Keratinocyte (primary cell): ENCODE results near the gene CGNL1.

Experiments
- EZH2 ChIP-seq: IDR thresholded peaks from one replicate; pipeline ENCODE4 v1.6.1; 2012; ENCODE audit warnings: inconsistent platforms, mild to moderate bottlenecking, low read length, moderate library complexity
- TF ChIP-seq, protein P1 (sequence below), 3 experiments: IDR thresholded peaks in 1 of 3; conservative IDR thresholded peaks in 1 of 3; optimal IDR thresholded peaks in 1 of 3; 2 replicates in 2 of 3; 3 replicates in 1 of 3; pipeline versions ENCODE3 to v1.5.1; 2011; ENCODE audit warnings: low read length in 3 of 3, mild to moderate bottlenecking in 3 of 3, moderate library complexity in 2 of 3, control low read depth in 1 of 3, inconsistent platforms in 1 of 3; ENCODE audit not compliant: insufficient read depth in 2 of 3; ENCODE audit errors: extremely low read depth in 1 of 3

- TF ChIP-seq, protein P1, sequence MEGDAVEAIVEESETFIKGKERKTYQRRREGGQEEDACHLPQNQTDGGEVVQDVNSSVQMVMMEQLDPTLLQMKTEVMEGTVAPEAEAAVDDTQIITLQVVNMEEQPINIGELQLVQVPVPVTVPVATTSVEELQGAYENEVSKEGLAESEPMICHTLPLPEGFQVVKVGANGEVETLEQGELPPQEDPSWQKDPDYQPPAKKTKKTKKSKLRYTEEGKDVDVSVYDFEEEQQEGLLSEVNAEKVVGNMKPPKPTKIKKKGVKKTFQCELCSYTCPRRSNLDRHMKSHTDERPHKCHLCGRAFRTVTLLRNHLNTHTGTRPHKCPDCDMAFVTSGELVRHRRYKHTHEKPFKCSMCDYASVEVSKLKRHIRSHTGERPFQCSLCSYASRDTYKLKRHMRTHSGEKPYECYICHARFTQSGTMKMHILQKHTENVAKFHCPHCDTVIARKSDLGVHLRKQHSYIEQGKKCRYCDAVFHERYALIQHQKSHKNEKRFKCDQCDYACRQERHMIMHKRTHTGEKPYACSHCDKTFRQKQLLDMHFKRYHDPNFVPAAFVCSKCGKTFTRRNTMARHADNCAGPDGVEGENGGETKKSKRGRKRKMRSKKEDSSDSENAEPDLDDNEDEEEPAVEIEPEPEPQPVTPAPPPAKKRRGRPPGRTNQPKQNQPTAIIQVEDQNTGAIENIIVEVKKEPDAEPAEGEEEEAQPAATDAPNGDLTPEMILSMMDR (optimal IDR thresholded peaks at IDR 0.05 in 1 of 3, IDR thresholded peaks at IDR 0.05 in 1 of 3, conservative IDR thresholded peaks at IDR 0.05 in 1 of 3; ENCODE audit: extremely low read depth in 1 of 3, insufficient read depth in 2 of 3, low read length in 3 of 3) = no peak
- TF ChIP-seq EZH2 = no peak
These were observed 174.3 kb downstream of the CGNL1 start for GRCh38 chr15:57550640-57551039.
